ENCODE results near the gene ARSA. TPM values are rescaled to one million over a fixed set of nuclear protein-coding genes. Genes with fewer than 3 reads are reported as not detected.
"Not testable (repeated sequence)": the region's sequence is repeated elsewhere in the genome, so short reads cannot be mapped to it uniquely, and the experiment has no call there.

Gene ARSA
- total RNA-seq, 4 donors from 2014 or later, result 19.5 to 40.0 (median 21.0) TPM

DNA sequence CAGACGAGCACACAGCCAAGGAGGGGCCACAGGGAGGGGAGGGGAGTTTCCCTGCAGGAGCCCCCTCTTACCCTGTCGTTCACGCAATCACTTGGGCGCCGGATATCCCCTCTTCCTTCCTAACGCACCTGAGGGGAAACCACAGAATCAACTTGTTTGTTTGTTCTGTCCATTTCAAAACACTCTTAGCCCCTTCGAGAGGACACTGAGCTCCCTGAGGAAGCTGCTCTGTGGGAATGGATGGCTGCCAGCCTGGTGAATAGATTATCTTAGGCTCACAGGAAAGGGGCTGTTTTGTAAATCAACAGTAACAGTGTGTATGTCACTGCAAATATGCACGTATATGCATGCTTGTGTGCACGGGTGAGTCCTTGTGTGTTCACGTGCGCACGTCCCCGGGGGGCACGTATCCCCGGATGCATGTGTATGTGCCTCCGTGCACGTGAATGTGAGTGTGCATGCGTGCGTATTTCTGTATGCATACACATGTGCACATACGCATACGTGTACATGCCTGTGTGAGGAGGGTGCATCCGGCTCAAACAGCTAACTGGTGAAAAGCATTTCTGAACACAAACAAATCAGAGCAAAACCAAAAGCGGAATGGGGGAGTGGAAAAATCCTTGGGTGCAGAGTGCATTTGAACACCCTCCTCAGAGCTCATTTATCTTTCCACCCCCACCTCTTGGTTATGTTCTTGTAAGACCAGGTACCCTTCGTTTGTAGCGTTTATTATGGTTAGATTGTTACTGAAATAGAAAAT is 7.2 kb downstream of the ARSA start:
- WGBS, 2 donors (ENCODE audit: low coverage in 1 of 2), result 10 to 27% methylated on average over 16 of the region's 25 CpGs
- TF ChIP-seq POLR2AphosphoS5 (IDR thresholded peaks at IDR 0.05) (no peak), EP300 (IDR thresholded peaks at IDR 0.05) (no peak), POLR2A (IDR thresholded peaks at IDR 0.05) (no peak)
- TF ChIP-seq, protein P1, sequence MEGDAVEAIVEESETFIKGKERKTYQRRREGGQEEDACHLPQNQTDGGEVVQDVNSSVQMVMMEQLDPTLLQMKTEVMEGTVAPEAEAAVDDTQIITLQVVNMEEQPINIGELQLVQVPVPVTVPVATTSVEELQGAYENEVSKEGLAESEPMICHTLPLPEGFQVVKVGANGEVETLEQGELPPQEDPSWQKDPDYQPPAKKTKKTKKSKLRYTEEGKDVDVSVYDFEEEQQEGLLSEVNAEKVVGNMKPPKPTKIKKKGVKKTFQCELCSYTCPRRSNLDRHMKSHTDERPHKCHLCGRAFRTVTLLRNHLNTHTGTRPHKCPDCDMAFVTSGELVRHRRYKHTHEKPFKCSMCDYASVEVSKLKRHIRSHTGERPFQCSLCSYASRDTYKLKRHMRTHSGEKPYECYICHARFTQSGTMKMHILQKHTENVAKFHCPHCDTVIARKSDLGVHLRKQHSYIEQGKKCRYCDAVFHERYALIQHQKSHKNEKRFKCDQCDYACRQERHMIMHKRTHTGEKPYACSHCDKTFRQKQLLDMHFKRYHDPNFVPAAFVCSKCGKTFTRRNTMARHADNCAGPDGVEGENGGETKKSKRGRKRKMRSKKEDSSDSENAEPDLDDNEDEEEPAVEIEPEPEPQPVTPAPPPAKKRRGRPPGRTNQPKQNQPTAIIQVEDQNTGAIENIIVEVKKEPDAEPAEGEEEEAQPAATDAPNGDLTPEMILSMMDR (IDR thresholded peaks at IDR 0.05), result no peak
- peak; percentile 72 for ATAC-seq
- Histone ChIP-seq H3K27ac (no peak overlapping the region), H3K4me1 (peaks cover 0 to 28% (median 4%) of the 10 kb centered on the region in 3 donors), H3K36me3 (peaks cover 0 to 15% of the 10 kb centered on the region in 2 donors), H3K9me3 (no peaks in the 10 kb centered on the region), H3K4me3 (peak overlapping the region in 1 of 2 donors; percentile 38), H3K27me3 (peaks cover 51% of the 10 kb centered on the region)

DNA sequence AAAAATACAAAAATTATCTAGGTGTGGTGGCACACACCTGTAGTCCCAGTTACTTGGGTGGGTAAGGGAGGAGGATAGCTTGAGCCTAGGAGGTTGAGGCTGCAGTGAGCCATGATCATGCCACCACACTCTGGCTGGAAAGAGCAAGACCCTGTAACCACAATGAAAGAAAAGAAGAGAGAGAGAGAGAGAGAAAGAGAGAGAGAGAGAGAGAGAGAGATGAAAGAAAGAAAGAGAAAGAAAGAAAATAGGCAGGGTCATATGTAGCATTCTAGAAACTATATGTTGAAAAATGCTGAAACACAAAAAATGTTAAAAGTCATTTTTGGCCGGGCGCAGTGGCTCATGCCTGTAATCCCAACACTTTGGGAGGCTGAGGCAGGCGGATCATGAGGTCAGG is 13.7 kb downstream of the ARSA start:
- not testable (repeated sequence) for H3K4me3 ChIP-seq, H3K27ac ChIP-seq, H3K4me1 ChIP-seq, ATAC-seq, H3K9me3 ChIP-seq, H3K36me3 ChIP-seq
- H3K27me3 ChIP-seq, result peaks cover 78% of the 10 kb centered on the region
- WGBS, 2 donors (ENCODE audit: low coverage in 1 of 2), result 61% methylated on average over 3 of the region's 3 CpGs; no CpG with 5 or more reads in 1 of the 2 donors

DNA sequence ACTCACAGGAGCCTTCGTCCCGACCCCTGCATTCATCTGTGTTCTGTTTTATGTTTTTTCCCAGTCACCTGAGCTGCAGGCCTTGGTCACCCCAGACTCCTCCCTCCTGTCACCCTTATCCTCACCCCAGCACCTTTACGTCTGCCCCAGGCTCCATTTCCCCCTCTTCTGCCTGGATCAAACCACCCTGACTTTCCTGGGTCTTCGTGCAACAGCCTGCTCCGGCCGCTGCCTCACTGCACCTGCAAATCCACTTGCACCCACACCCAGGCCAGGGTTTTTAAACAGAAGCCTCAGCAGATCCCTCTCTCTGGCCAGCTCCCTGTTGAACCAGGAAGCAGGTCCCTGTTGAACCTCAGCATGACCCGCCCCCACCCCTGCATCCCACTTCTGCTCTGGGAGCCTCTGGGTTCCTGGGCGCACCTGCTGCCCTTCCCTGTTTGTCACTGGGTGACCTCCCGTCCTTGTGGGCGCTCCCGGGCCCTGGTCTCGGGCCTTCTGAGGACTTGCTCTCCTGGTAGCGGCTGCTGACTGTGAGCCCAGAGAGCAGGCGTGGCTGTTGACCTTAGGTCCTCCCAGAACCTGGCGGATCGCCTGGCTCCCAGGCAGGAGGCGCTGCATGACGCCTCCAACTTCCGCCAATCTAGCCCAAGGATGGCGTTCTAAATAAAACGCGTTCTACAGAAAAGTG is 14.5 kb downstream of the ARSA start:
- H3K27me3 ChIP-seq, result peaks cover 74% of the 10 kb centered on the region
- no peak overlapping the region for H3K4me3 ChIP-seq
- TF ChIP-seq POLR2AphosphoS5 (IDR thresholded peaks at IDR 0.05) (no peak), POLR2A (IDR thresholded peaks at IDR 0.05) (no peak), EP300 (IDR thresholded peaks at IDR 0.05) (no peak)
- TF ChIP-seq, protein P1 (IDR thresholded peaks at IDR 0.05), result no peak
- H3K4me1 ChIP-seq, result no peaks in the 10 kb centered on the region
- H3K27ac ChIP-seq, result no peak overlapping the region
- H3K36me3 ChIP-seq, result no peaks in the 10 kb centered on the region
- peak; percentile 10 for ATAC-seq
- WGBS, 2 donors (ENCODE audit: low coverage in 1 of 2), result 59 to 76% methylated on average over 9 of the region's 22 CpGs
- no peaks in the 10 kb centered on the region for H3K9me3 ChIP-seq

DNA sequence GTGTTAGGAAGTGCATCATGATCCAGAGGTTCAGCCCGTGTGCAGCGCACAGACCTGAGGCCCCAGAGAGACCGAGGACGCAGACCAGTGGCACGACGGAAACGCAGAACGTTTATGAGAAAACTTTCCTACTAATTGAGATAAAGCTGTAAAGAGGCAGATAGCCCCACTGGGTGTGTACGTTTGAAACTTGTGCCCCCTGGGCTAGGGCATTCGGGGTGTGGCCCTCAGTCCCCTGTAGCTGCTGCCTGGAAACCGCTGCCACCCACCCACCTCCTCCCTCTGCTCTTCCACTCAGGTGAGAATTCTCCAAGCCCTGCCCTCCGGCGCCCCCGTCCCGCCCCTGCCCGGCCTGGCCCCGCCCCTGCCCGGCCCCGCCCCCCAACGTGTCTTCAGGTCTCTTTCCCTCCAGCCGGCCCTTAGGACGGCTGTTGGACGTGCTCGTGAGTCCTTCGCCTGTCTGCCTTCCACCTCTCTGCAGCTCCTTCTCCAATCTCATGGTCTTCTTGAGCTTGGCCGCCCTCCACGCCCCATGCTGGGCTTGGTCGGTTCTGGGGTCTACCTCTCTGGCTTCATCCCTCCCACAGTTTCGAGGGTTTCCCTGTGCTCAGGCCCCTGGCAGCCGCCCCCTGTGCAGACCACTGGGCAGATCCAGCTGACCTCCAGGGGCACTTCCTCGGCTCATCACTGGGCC is 15.3 kb downstream of the ARSA start:
- H3K36me3 ChIP-seq, result no peaks in the 10 kb centered on the region
- TF ChIP-seq EP300 (IDR thresholded peaks at IDR 0.05) (no peak), POLR2A (IDR thresholded peaks at IDR 0.05) (no peak), POLR2AphosphoS5 (IDR thresholded peaks at IDR 0.05) (no peak)
- TF ChIP-seq, protein P1 (IDR thresholded peaks at IDR 0.05), result no peak
- no peaks in the 10 kb centered on the region for H3K9me3 ChIP-seq
- 17 to 55% methylated on average over 1 to 10 of the region's 31 CpGs for WGBS, 2 donors (ENCODE audit: low coverage in 1 of 2)
- H3K27ac ChIP-seq, result no peak overlapping the region
- no peak overlapping the region for H3K4me3 ChIP-seq
- H3K27me3 ChIP-seq, result peaks cover 76% of the 10 kb centered on the region
- ATAC-seq, result no peak
- no peaks in the 10 kb centered on the region for H3K4me1 ChIP-seq

DNA sequence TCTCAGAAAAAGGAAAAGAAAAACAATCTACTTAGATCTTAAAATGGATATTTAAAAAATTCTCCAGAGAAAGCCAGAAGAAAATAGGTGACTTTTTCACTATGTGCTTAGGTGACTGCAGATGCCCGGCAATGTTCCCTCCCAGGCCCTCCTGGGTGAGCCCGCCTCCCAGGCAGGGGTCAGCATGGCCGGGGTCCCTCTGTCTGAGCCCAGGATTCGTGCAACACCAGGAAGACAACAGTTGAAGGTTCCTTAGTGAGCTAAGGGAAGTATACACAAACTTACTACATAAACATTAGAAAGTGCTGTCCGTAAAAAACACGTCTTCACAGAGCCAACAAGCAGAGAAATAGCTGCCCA is 15.8 kb downstream of the ARSA start:
- H3K4me3 ChIP-seq, result no peak overlapping the region
- H3K27me3 ChIP-seq, result peaks cover 80% of the 10 kb centered on the region
- WGBS, 2 donors (ENCODE audit: low coverage in 1 of 2), result 39 to 51% methylated on average over 3 to 4 of the region's 6 CpGs
- ATAC-seq, result no peak
- H3K4me1 ChIP-seq, result no peaks in the 10 kb centered on the region
- H3K27ac ChIP-seq, result no peak overlapping the region
- no peaks in the 10 kb centered on the region for H3K9me3 ChIP-seq
- TF ChIP-seq, protein P1 (IDR thresholded peaks at IDR 0.05), result no peak
- TF ChIP-seq POLR2AphosphoS5 (IDR thresholded peaks at IDR 0.05) (no peak), POLR2A (IDR thresholded peaks at IDR 0.05) (no peak), EP300 (IDR thresholded peaks at IDR 0.05) (no peak)
- H3K36me3 ChIP-seq, result no peaks in the 10 kb centered on the region

Measured in gastroesophageal sphincter (tissue), 4 donors.